ENCODE data around the gene COP1. TPM values are rescaled to one million over a fixed set of nuclear protein-coding genes. Genes with fewer than 3 reads are reported as not detected.

The COP1 gene
- polyA plus RNA-seq, 3 donors: 44.0 to 74.2 (median 68.6) TPM

GRCh38 chr1:176046926-176047325, 160.2 kb downstream of the COP1 start:
- Histone ChIP-seq H3K4me3 (replicated peaks in 1 of 3; ENCODE audit: low read depth in 2 of 3, low read length in 3 of 3) (no peak overlapping the region), H3K79me2 (ENCODE audit: insufficient read depth, low read length) (peaks cover 6% of the 10 kb centered on the region), H3K9ac (ENCODE audit: insufficient read depth, low read length, poor library complexity, severe bottlenecking) (no peak overlapping the region), H3K9me3 (replicated peaks in 1 of 2; ENCODE audit: control insufficient read depth in 1 of 2, insufficient read depth in 1 of 2, low read length in 2 of 2) (no peaks in the 10 kb centered on the region), H3K4me1 (ENCODE audit: control insufficient read depth in 1 of 2, insufficient read depth in 2 of 2, low read length in 2 of 2) (no peaks in the 10 kb centered on the region), H3K4me2 (replicated peaks; ENCODE audit: extremely low read depth, low read length, poor library complexity, severe bottlenecking) (no peak overlapping the region), H3K27ac (ENCODE audit: low read depth in 1 of 2, low read length in 2 of 2) (no peak overlapping the region), H2AFZ (ENCODE audit: insufficient read depth, low read depth, low read length, poor library complexity, severe bottlenecking) (no peak overlapping the region), H4K20me1 (ENCODE audit: insufficient read depth, low read length) (peaks cover 58% of the 10 kb centered on the region), H3K36me3 (replicated peaks in 1 of 2; ENCODE audit: control insufficient read depth in 1 of 2, insufficient read depth in 2 of 2, low read length in 2 of 2) (peaks cover 41 to 71% of the 10 kb centered on the region in 2 donors), H3K27me3 (ENCODE audit: control insufficient read depth in 2 of 2, insufficient read depth in 2 of 2, low read length in 2 of 2) (no peaks in the 10 kb centered on the region)
- Mint-ChIP-seq H3K27ac (no peak overlapping the region), H3K27me3 (ENCODE audit: low read depth in 3 of 3) (no peaks in the 10 kb centered on the region), H3K9me3 (no peaks in the 10 kb centered on the region), H3K36me3 (peaks cover 27 to 37% of the 10 kb centered on the region in 2 donors), H3K4me1 (no peaks in the 10 kb centered on the region), H3K4me3 (no peak overlapping the region)
- intact Hi-C loops (cut with micrococcal nuclease): no loop called here
- no CpG with 5 or more reads among the region's 3 CpGs for WGBS (ENCODE audit: insufficient coverage)
- no peak for TF ChIP-seq CTCF (IDR thresholded peaks at IDR 0.05)
- no peak for DNase-seq

DNA sequence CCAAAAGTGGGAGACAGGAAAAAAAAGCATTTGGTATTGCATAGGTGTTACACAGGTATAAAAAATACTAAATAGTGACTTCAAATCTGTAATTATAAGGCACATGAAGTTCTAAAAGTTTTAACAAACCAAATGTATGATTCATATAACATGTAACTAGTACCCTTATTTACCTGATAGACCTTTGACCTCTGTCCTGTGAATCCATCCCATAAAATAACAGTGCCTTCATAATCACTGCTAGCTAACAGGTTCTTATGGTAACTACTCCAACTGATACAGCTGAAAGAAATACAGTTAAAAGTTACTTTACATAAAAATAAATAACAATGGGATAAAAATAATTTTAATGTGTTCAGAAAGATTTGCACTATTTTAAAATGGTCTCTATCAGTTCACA, 163.5 kb downstream of the COP1 start:
- Histone ChIP-seq H3K9ac (ENCODE audit: insufficient read depth, low read length, poor library complexity, severe bottlenecking) (no peak overlapping the region), H3K9me3 (replicated peaks in 1 of 2; ENCODE audit: control insufficient read depth in 1 of 2, insufficient read depth in 1 of 2, low read length in 2 of 2) (no peaks in the 10 kb centered on the region), H3K27me3 (ENCODE audit: control insufficient read depth in 2 of 2, insufficient read depth in 2 of 2, low read length in 2 of 2) (no peaks in the 10 kb centered on the region), H3K4me1 (ENCODE audit: control insufficient read depth in 1 of 2, insufficient read depth in 2 of 2, low read length in 2 of 2) (no peaks in the 10 kb centered on the region), H2AFZ (ENCODE audit: insufficient read depth, low read depth, low read length, poor library complexity, severe bottlenecking) (no peak overlapping the region), H4K20me1 (ENCODE audit: insufficient read depth, low read length) (peaks cover 45% of the 10 kb centered on the region), H3K79me2 (ENCODE audit: insufficient read depth, low read length) (peaks cover 2% of the 10 kb centered on the region), H3K27ac (ENCODE audit: low read depth in 1 of 2, low read length in 2 of 2) (no peak overlapping the region), H3K4me2 (replicated peaks; ENCODE audit: extremely low read depth, low read length, poor library complexity, severe bottlenecking) (no peak overlapping the region), H3K36me3 (replicated peaks in 1 of 2; ENCODE audit: control insufficient read depth in 1 of 2, insufficient read depth in 2 of 2, low read length in 2 of 2) (peaks cover 65 to 89% of the 10 kb centered on the region in 2 donors), H3K4me3 (replicated peaks in 1 of 3; ENCODE audit: low read depth in 2 of 3, low read length in 3 of 3) (no peak overlapping the region)
- no peak overlapping the region for H3K27ac Mint-ChIP-seq
- no peaks in the 10 kb centered on the region for H3K9me3 Mint-ChIP-seq
- TF ChIP-seq CTCF (IDR thresholded peaks at IDR 0.05): no peak
- no peak overlapping the region for H3K4me3 Mint-ChIP-seq
- no peak for DNase-seq
- peaks cover 44 to 62% of the 10 kb centered on the region in 2 donors for H3K36me3 Mint-ChIP-seq
- intact Hi-C loops (cut with micrococcal nuclease): no loop called here
- no peaks in the 10 kb centered on the region for H3K27me3 Mint-ChIP-seq (ENCODE audit: low read depth in 3 of 3)
- no peaks in the 10 kb centered on the region for H3K4me1 Mint-ChIP-seq

Data from CD14-positive monocyte (primary cell).